ENCODE data around the gene SLC5A9. TPM values are rescaled to one million over a fixed set of nuclear protein-coding genes. Genes with fewer than 3 reads are reported as not detected.

Gene SLC5A9
- total and polyA plus RNA-seq, 2 experiments from 2014 or later = 0.10 TPM

DNA sequence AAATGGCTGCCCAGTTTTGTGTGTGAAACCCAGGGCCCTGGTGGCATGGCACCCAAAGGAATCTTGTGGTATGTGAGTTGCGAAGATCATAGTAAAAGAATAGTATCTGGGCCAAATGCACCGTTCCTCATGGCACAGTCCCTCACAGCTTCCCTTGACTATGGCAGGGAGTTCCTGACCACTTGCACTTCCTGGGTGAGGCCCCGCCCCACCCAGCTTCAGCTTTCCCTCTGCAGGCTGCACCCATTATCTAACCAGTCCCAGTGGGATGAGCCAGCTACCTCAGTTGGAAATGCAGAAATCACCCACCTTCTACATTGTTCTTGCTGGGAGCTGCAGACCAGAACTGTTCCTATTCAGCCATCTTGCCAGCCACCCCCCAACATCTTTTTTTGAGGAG, 63.0 kb downstream of the SLC5A9 start (continued):
- TF ChIP-seq, protein P1, sequence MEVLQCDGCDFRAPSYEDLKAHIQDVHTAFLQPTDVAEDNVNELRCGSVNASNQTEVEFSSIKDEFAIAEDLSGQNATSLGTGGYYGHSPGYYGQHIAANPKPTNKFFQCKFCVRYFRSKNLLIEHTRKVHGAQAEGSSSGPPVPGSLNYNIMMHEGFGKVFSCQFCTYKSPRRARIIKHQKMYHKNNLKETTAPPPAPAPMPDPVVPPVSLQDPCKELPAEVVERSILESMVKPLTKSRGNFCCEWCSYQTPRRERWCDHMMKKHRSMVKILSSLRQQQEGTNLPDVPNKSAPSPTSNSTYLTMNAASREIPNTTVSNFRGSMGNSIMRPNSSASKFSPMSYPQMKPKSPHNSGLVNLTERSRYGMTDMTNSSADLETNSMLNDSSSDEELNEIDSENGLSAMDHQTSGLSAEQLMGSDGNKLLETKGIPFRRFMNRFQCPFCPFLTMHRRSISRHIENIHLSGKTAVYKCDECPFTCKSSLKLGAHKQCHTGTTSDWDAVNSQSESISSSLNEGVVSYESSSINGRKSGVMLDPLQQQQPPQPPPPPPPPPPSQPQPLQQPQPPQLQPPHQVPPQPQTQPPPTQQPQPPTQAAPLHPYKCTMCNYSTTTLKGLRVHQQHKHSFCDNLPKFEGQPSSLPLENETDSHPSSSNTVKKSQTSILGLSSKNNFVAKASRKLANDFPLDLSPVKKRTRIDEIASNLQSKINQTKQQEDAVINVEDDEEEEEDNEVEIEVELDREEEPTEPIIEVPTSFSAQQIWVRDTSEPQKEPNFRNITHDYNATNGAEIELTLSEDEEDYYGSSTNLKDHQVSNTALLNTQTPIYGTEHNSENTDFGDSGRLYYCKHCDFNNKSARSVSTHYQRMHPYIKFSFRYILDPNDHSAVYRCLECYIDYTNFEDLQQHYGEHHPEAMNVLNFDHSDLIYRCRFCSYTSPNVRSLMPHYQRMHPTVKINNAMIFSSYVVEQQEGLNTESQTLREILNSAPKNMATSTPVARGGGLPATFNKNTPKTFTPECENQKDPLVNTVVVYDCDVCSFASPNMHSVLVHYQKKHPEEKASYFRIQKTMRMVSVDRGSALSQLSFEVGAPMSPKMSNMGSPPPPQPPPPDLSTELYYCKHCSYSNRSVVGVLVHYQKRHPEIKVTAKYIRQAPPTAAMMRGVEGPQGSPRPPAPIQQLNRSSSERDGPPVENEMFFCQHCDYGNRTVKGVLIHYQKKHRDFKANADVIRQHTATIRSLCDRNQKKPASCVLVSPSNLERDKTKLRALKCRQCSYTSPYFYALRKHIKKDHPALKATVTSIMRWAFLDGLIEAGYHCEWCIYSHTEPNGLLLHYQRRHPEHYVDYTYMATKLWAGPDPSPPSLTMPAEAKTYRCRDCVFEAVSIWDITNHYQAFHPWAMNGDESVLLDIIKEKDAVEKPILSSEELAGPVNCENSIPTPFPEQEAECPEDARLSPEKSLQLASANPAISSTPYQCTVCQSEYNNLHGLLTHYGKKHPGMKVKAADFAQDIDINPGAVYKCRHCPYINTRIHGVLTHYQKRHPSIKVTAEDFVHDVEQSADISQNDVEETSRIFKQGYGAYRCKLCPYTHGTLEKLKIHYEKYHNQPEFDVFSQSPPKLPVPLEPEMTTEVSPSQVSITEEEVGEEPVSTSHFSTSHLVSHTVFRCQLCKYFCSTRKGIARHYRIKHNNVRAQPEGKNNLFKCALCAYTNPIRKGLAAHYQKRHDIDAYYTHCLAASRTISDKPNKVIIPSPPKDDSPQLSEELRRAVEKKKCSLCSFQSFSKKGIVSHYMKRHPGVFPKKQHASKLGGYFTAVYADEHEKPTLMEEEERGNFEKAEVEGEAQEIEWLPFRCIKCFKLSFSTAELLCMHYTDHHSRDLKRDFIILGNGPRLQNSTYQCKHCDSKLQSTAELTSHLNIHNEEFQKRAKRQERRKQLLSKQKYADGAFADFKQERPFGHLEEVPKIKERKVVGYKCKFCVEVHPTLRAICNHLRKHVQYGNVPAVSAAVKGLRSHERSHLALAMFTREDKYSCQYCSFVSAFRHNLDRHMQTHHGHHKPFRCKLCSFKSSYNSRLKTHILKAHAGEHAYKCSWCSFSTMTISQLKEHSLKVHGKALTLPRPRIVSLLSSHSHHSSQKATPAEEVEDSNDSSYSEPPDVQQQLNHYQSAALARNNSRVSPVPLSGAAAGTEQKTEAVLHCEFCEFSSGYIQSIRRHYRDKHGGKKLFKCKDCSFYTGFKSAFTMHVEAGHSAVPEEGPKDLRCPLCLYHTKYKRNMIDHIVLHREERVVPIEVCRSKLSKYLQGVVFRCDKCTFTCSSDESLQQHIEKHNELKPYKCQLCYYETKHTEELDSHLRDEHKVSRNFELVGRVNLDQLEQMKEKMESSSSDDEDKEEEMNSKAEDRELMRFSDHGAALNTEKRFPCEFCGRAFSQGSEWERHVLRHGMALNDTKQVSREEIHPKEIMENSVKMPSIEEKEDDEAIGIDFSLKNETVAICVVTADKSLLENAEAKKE (CRISPR knock-in tag; IDR thresholded peaks at IDR 0.05) = no peak

DNA sequence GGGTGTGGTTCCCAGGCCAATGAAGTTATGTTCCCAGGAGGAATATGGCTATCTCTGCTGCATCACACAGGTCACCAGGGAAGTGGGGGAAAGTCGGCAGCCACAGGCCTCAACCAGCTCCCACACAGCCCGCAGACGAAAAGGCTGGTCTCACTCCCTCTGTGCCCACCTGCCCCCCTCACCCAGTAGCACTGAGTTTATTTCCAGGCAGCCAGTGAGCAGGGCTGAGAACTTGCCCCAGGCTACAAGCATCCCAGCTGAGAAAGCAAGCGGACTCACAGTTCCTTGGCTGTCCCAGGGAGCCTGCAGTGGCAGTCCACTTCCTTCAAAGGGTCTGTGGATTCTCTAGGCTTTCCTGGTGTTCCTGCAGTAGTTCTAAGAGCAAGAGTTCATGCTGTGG, 68.9 kb downstream of the SLC5A9 start:
- Mint-ChIP-seq H3K27me3 (ENCODE audit: insufficient read depth, low read depth, poor library complexity) (peaks cover 2% of the 10 kb centered on the region), H3K9me3 (peaks cover 34% of the 10 kb centered on the region), H3K4me3 (no peak overlapping the region), H3K4me1 (no peaks in the 10 kb centered on the region; the same call in 2 of the 3 replicates), H3K36me3 (ENCODE audit: low read depth) (peaks cover 9% of the 10 kb centered on the region; the same call in 2 of the 3 replicates), H3K27ac (no peak overlapping the region)
- H4K20me1 ChIP-seq (replicated peaks; ENCODE audit: insufficient read depth) = no peaks in the 10 kb centered on the region
- no peak for DNase-seq (ENCODE audit: low spot score)
- H3K4me2 ChIP-seq = no peak overlapping the region
- no peaks in the 10 kb centered on the region for H3K4me1 ChIP-seq (ENCODE audit: insufficient read depth)
- TF ChIP-seq, protein P2, sequence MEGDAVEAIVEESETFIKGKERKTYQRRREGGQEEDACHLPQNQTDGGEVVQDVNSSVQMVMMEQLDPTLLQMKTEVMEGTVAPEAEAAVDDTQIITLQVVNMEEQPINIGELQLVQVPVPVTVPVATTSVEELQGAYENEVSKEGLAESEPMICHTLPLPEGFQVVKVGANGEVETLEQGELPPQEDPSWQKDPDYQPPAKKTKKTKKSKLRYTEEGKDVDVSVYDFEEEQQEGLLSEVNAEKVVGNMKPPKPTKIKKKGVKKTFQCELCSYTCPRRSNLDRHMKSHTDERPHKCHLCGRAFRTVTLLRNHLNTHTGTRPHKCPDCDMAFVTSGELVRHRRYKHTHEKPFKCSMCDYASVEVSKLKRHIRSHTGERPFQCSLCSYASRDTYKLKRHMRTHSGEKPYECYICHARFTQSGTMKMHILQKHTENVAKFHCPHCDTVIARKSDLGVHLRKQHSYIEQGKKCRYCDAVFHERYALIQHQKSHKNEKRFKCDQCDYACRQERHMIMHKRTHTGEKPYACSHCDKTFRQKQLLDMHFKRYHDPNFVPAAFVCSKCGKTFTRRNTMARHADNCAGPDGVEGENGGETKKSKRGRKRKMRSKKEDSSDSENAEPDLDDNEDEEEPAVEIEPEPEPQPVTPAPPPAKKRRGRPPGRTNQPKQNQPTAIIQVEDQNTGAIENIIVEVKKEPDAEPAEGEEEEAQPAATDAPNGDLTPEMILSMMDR (conservative IDR thresholded peaks at IDR 0.05; ENCODE audit: low read depth in 2 of 2) = no peak
- TF ChIP-seq ZNF331 (CRISPR knock-in tag; IDR thresholded peaks at IDR 0.05; ENCODE audit: low read depth) (no peak), ZNF114 (CRISPR knock-in tag; IDR thresholded peaks at IDR 0.05) (no peak)
- TF ChIP-seq, protein P1 (CRISPR knock-in tag; IDR thresholded peaks at IDR 0.05) = no peak
- H3K9me2 ChIP-seq (ENCODE audit: insufficient read depth) = no peaks in the 10 kb centered on the region; the same call in 1 of the 2 replicates
- H2AFZ ChIP-seq = no peak overlapping the region
- H3K4me3 ChIP-seq = no peak overlapping the region
- no peaks in the 10 kb centered on the region for H3K79me2 ChIP-seq (replicated peaks; ENCODE audit: insufficient read depth)
- H3F3A ChIP-seq (replicated peaks; ENCODE audit: low read depth) = no peaks in the 10 kb centered on the region
- H3K27ac ChIP-seq (ENCODE audit: low read depth) = no peak overlapping the region
- no peak for ATAC-seq
- H3K27me3 ChIP-seq (ENCODE audit: insufficient read depth) = no peaks in the 10 kb centered on the region
- H3K36me3 ChIP-seq (ENCODE audit: insufficient read depth) = no peaks in the 10 kb centered on the region

Data from GM23338 (cell line).